NB4 (cell line): Measurements from ENCODE around the gene SPSB4.

ENCODE experiments used
- DNase-seq: peaks from one replicate; pipeline ENCODE4 v3.0.0; 2010; ENCODE audit warnings: low read depth
- H3K4me3 ChIP-seq: one replicate; pipeline ENCODE4 v1.5.1; 2011; ENCODE audit warnings: mild to moderate bottlenecking, low read depth, low read length, moderate library complexity
- CTCF ChIP-seq: IDR thresholded peaks from one replicate; pipeline ENCODE4 v1.5.1; 2012; ENCODE audit warnings: low read depth, low read length
- MAX ChIP-seq: IDR thresholded peaks from 2 replicates; pipeline ENCODE4 v1.6.1; 2011; ENCODE audit warnings: low read depth, low read length
- MYC ChIP-seq: IDR thresholded peaks from 2 replicates; pipeline ENCODE4 v1.6.1; 2011; ENCODE audit warnings: low read depth, low read length
- POLR2A ChIP-seq: IDR thresholded peaks from 2 replicates; pipeline ENCODE4 v1.6.1; 2011; ENCODE audit warnings: mild to moderate bottlenecking; ENCODE audit not compliant: insufficient read length; ENCODE audit errors: extremely low read depth

Gene SPSB4

GRCh38 chr3:141103067-141103466 is 51.9 kb downstream of the SPSB4 start:
- no peak for DNase-seq
- H3K4me3 ChIP-seq = no peak overlapping the region
- TF ChIP-seq CTCF (no peak), MAX (no peak), MYC (no peak), POLR2A (no peak)

- DNase-seq = no peak
- no peak for TF ChIP-seq MYC
These were observed 52.4 kb downstream of the SPSB4 start for GRCh38 chr3:141103503-141103902.

GRCh38 chr3:141104151-141104821 is 53.1 kb downstream of the SPSB4 start:
- TF ChIP-seq CTCF (no peak), POLR2A (no peak), MAX (no peak), MYC (no peak)
- no peak overlapping the region for H3K4me3 ChIP-seq
- DNase-seq = no peak

More at GRCh38 chr3:141103503-141103902, 52.4 kb downstream of the SPSB4 start:
- no peak overlapping the region for H3K4me3 ChIP-seq

GRCh38 chr3:141105828-141106628 is 54.9 kb downstream of the SPSB4 start:
- TF ChIP-seq MYC (no peak), MAX (peak; percentile 42; the same call in 1 of the 2 replicates), CTCF (peak; percentile 57), POLR2A (no peak)
- peak; percentile 79 for DNase-seq
- no peak overlapping the region for H3K4me3 ChIP-seq

GRCh38 chr3:141106842-141107241 is 55.7 kb downstream of the SPSB4 start:
- TF ChIP-seq MAX = no peak
- no peak for TF ChIP-seq CTCF
- TF ChIP-seq MYC = no peak
- no peak for TF ChIP-seq POLR2A
- DNase-seq = no peak
- no peak overlapping the region for H3K4me3 ChIP-seq

- H3K4me3 ChIP-seq = no peak overlapping the region
- DNase-seq = no peak
- TF ChIP-seq POLR2A (no peak), CTCF (no peak), MAX (no peak), MYC (no peak)
These were observed 56.9 kb downstream of the SPSB4 start for GRCh38 chr3:141108039-141108438.
